HepG2 (cell line): ENCODE measurements around the gene DNAJC4. TPM values are rescaled to one million over a fixed set of nuclear protein-coding genes. Genes with fewer than 3 reads are reported as not detected.
A peak's percentile ranks its signal among the peaks of the same experiment; 100 is the strongest.

Experiments
- AGO2 ChIP-seq: fragments of 200-400 bp; formaldehyde crosslinking; optimal IDR thresholded peaks from 2 replicates; pipeline ENCODE3; 2017; ENCODE audit warnings: mild to moderate bottlenecking, low read depth, low read length, moderate library complexity
- E2F2 ChIP-seq: sonication (generic); formaldehyde crosslinking; IDR thresholded peaks from 2 replicates; pipeline ENCODE4 v1.4.0; 2020; ENCODE audit warnings: missing genetic modification reagents, borderline replicate concordance
- FOXK2 ChIP-seq: fragments of 450-650 bp; IDR thresholded peaks from 2 replicates; pipeline ENCODE4 v1.6.1; 2016
- FOXO4 ChIP-seq: sonication (generic); formaldehyde crosslinking; conservative IDR thresholded peaks from 2 replicates; pipeline ENCODE4 v1.8.1; 2023; ENCODE audit warnings: missing genetic modification reagents
- HES4 ChIP-seq: sonication (generic); formaldehyde crosslinking; IDR thresholded peaks from 2 replicates; pipeline ENCODE4 v1.9.0; 2021; ENCODE audit warnings: mild to moderate bottlenecking, missing genetic modification reagents, borderline replicate concordance
- HOXA3 ChIP-seq: sonication (generic); formaldehyde crosslinking; IDR thresholded peaks from 2 replicates; pipeline ENCODE4 v1.5.0; 2020; ENCODE audit warnings: missing genetic modification reagents
- MXD1 ChIP-seq: sonication (generic); formaldehyde crosslinking; IDR thresholded peaks from 2 replicates; pipeline ENCODE4 v1.4.0; 2020; ENCODE audit warnings: mild to moderate bottlenecking, missing genetic modification reagents
- MYPOP ChIP-seq: sonication (generic); formaldehyde crosslinking; IDR thresholded peaks from 2 replicates; pipeline ENCODE4 v1.8.1; 2023; ENCODE audit warnings: mild to moderate bottlenecking, moderate library complexity, missing genetic modification reagents
- SATB2 ChIP-seq: sonication (generic); formaldehyde crosslinking; IDR thresholded peaks from 2 replicates; pipeline ENCODE4 v1.5.0; 2020; ENCODE audit warnings: missing genetic modification reagents
- SIN3A ChIP-seq: IDR thresholded peaks from 2 replicates; pipeline ENCODE4 v1.6.1; 2011; ENCODE audit warnings: low read depth, mild to moderate bottlenecking, control low read depth, low read length, borderline replicate concordance
- TIGD3 ChIP-seq: sonication (generic); formaldehyde crosslinking; IDR thresholded peaks from 2 replicates; pipeline ENCODE4 v1.5.1; 2020; ENCODE audit warnings: mild to moderate bottlenecking, missing genetic modification reagents, borderline replicate concordance
- ZFX ChIP-seq: sonication (generic); formaldehyde crosslinking; IDR thresholded peaks from 2 replicates; pipeline ENCODE4 v1.4.0; 2020; ENCODE audit warnings: mild to moderate bottlenecking, low read depth, missing genetic modification reagents, moderate library complexity
- ZGPAT ChIP-seq: IDR thresholded peaks from 2 replicates; pipeline ENCODE4 v1.6.1; 2016; ENCODE audit warnings: mild to moderate bottlenecking
- ZNF24 ChIP-seq: fragments of 450-650 bp; IDR thresholded peaks from 2 replicates; pipeline ENCODE4 v1.6.1; 2017; ENCODE audit warnings: antibody characterized with exemption, mild to moderate bottlenecking
- ZNF263 ChIP-seq: sonication (generic); formaldehyde crosslinking; IDR thresholded peaks from 2 replicates; pipeline ENCODE4 v1.4.0; 2020; ENCODE audit warnings: missing genetic modification reagents
- ZNF687 ChIP-seq: sonication (generic); formaldehyde crosslinking; IDR thresholded peaks from 2 replicates; pipeline ENCODE4 v1.5.1; 2020; ENCODE audit warnings: mild to moderate bottlenecking, missing genetic modification reagents, moderate library complexity
- polyA plus RNA-seq, 8 experiments: library from polyadenylated mRNA; depleted of rRNA in 3 of 8; stranded (reverse) in 7 of 8; unstranded in 1 of 8; fragments of >200 nt; fragmentation: Illumina TruSeq in 4 of 8; extraction: Trizol in 4 of 8; gene quantifications; 2 replicates each; pipeline versions ENCODE4 v1.2.1 to v1.2.3, GENCODE V29; 2011 to 2016; ENCODE audit warnings: low read depth in 4 of 8, missing spikeins in 1 of 8, mixed read lengths in 1 of 8; ENCODE audit not compliant: insufficient read depth in 1 of 8
- total RNA-seq, 5 experiments: library from RNA; depleted of rRNA; stranded (reverse); fragments of >200 nt; fragmentation: Illumina TruSeq; extraction: Trizol; gene quantifications; 2 replicates each; pipeline ENCODE4 v1.2.3, GENCODE V29; 2016; ENCODE audit warnings: low read depth in 1 of 5

DNAJC4 gene
- total and polyA plus RNA-seq, 2 of the 13 experiments (the other 11 are each of a cell fraction or from before 2014, with no cell fraction given) = 10.3 to 60.8 TPM

- TF ChIP-seq SIN3A (0 out of 2 replicates have a peak, but pooled peaks have one; percentile 5), ZNF24 (peak; percentile 56; the same call in 1 of the 2 replicates), FOXK2 (no peak), E2F2 (CRISPR knock-in tag) (0 out of 2 replicates have a peak, but pooled peaks have one; percentile 41), MXD1 (0 out of 2 replicates have a peak, but pooled peaks have one; percentile 11), TIGD3 (CRISPR knock-in tag) (0 out of 2 replicates have a peak, but pooled peaks have one; percentile 30), HOXA3 (CRISPR knock-in tag) (no peak), SATB2 (0 out of 2 replicates have a peak, but pooled peaks have one; percentile 43), ZFX (CRISPR knock-in tag) (peak; percentile 5; the same call in 1 of the 2 replicates), ZNF687 (peak; percentile 18), HES4 (CRISPR knock-in tag) (0 out of 2 replicates have a peak, but pooled peaks have one; percentile 16), MYPOP (CRISPR knock-in tag) (peak; percentile 67; the same call in 1 of the 2 replicates), AGO2 (peak; percentile 16), ZNF263 (CRISPR knock-in tag) (0 out of 2 replicates have a peak, but pooled peaks have one; percentile 20), ZGPAT (peak; percentile 9; the same call in 1 of the 2 replicates), FOXO4 (CRISPR knock-in tag) (0 out of 2 replicates have a peak, but pooled peaks have one; percentile 38)
These were observed 17.6 kb downstream of the DNAJC4 start (continued) for GRCh38 chr11:64247729-64248531.
